B cell (primary cell): ENCODE results near the gene ZNF808. TPM values are rescaled to one million over a fixed set of nuclear protein-coding genes. Genes with fewer than 3 reads are reported as not detected.

Experiments
- ATAC-seq: fragments of 200-7000 bp; cut with Tn5 transposase; one replicate; pipeline ENCODE4 v1.10.0; 2021; ENCODE audit warnings: low read depth, mild to moderate bottlenecking, moderate number of reproducible peaks, moderate library complexity
- CTCF ChIA-PET: fragments of 350-600 bp; sonication (Branson Sonifier 250); formaldehyde crosslinking; loops from one replicate; lab custom pipeline; 2021; ENCODE audit warnings: antibody characterized with exemption, inconsistent platforms; lab: Charles Lee
- POLR2A ChIA-PET: fragments of 350-600 bp; sonication (Branson Sonifier 250); formaldehyde crosslinking; loops from one replicate; lab custom pipeline; 2021; ENCODE audit warnings: antibody characterized with exemption; lab: Charles Lee
- DNase-seq: peaks from one replicate; pipeline ENCODE4 v3.0.0; 2013
- H2AFZ ChIP-seq: 2 replicates; pipeline ENCODE4 v1.6.1; 2012; ENCODE audit warnings: mild to moderate bottlenecking, low read depth, low read length; ENCODE audit not compliant: insufficient read depth, poor library complexity, severe bottlenecking
- H3K27ac ChIP-seq, 2 donors: 1 replicate in 1 of 2; 2 replicates in 1 of 2; pipeline ENCODE4 v1.5.1; 2012 to 2013; ENCODE audit warnings: low read length in 2 of 2, mild to moderate bottlenecking in 2 of 2, moderate library complexity in 1 of 2
- H3K27me3 ChIP-seq, 4 experiments: fragments of 200-600 bp in 1 of 4; sonication (generic) in 1 of 4; replicated peaks in 1 of 4; 1 replicate in 2 of 4; 2 replicates in 2 of 4; pipeline versions ENCODE4 v1.6.1 to v1.7.0; 2013 to 2016; ENCODE audit warnings: low read length in 3 of 4, mild to moderate bottlenecking in 2 of 4, mixed read lengths in 1 of 4, moderate library complexity in 1 of 4; ENCODE audit not compliant: insufficient read depth in 4 of 4, control insufficient read depth in 3 of 4; ENCODE audit errors: control extremely low read depth in 1 of 4
- H3K36me3 ChIP-seq, 2 experiments: replicated peaks in 1 of 2; 1 replicate in 1 of 2; 2 replicates in 1 of 2; pipeline versions ENCODE4 v1.6.1 to v1.7.1; 2013; ENCODE audit warnings: low read length in 1 of 2; ENCODE audit not compliant: insufficient read depth in 2 of 2, control insufficient read depth in 1 of 2; ENCODE audit errors: control extremely low read depth in 1 of 2, extremely low read depth in 1 of 2
- H3K4me1 ChIP-seq, 2 donors: fragments of 200-600 bp in 1 of 2; sonication (generic) in 1 of 2; 1 replicate in 1 of 2; 2 replicates in 1 of 2; pipeline versions ENCODE4 v1.5.1 to v1.6.1; 2013 to 2017; ENCODE audit warnings: low read length in 2 of 2; ENCODE audit not compliant: control insufficient read depth in 2 of 2, insufficient read depth in 2 of 2
- H3K4me2 ChIP-seq: replicated peaks from 2 replicates; pipeline ENCODE3; 2012; ENCODE audit warnings: mild to moderate bottlenecking, low read depth, low read length; ENCODE audit not compliant: poor library complexity, severe bottlenecking
- H3K4me3 ChIP-seq, 5 experiments: fragments of 200-600 bp in 1 of 5; sonication (generic) in 1 of 5; 1 replicate in 3 of 5; 2 replicates in 2 of 5; pipeline versions ENCODE4 v1.5.1 to v1.7.0; 2011 to 2016; ENCODE audit warnings: low read length in 4 of 5, mild to moderate bottlenecking in 4 of 5, low read depth in 2 of 5, control low read depth in 1 of 5, moderate library complexity in 1 of 5; ENCODE audit not compliant: insufficient read depth in 1 of 5; ENCODE audit errors: control extremely low read depth in 1 of 5, extremely low read depth in 1 of 5
- H3K79me2 ChIP-seq: fragments of 200-600 bp; sonication (generic); one replicate; pipeline ENCODE4 v1.6.0; 2016; ENCODE audit warnings: low read length; ENCODE audit not compliant: control insufficient read depth, insufficient read depth
- H3K9ac ChIP-seq: fragments of 200-600 bp; sonication (generic); 2 replicates; pipeline ENCODE4 v1.6.1; 2017; ENCODE audit warnings: mild to moderate bottlenecking, low read length, moderate library complexity
- H3K9me3 ChIP-seq, 3 donors: one replicate each; pipeline versions ENCODE4 v1.6.1 to v1.7.1; 2013; ENCODE audit warnings: low read length in 2 of 3; ENCODE audit not compliant: control insufficient read depth in 2 of 3, insufficient read depth in 1 of 3; ENCODE audit errors: control extremely low read depth in 1 of 3
- H4K20me1 ChIP-seq: 2 replicates; pipeline ENCODE4 v1.6.0; 2012; ENCODE audit warnings: mild to moderate bottlenecking, low read length; ENCODE audit not compliant: insufficient read depth, control insufficient read depth, poor library complexity, severe bottlenecking
- H3K27ac Mint-ChIP-seq: one replicate; pipeline ENCODE4 v1.8.0; 2021; ENCODE audit warnings: mixed read lengths
- H3K27me3 Mint-ChIP-seq: one replicate; pipeline ENCODE4 v1.8.0; 2021; ENCODE audit warnings: mixed read lengths
- H3K4me1 Mint-ChIP-seq: one replicate; pipeline ENCODE4 v1.8.0; 2021; ENCODE audit warnings: mixed read lengths
- H3K4me3 Mint-ChIP-seq: one replicate; pipeline ENCODE4 v1.8.0; 2021; ENCODE audit warnings: mixed read lengths
- H3K9me3 Mint-ChIP-seq: one replicate; pipeline ENCODE4 v1.8.0; 2022; ENCODE audit warnings: mixed read lengths; ENCODE audit not compliant: insufficient read depth
- EZH2 ChIP-seq: IDR thresholded peaks from 2 replicates; pipeline ENCODE4 v1.6.1; 2012; ENCODE audit warnings: borderline replicate concordance, low read depth, mild to moderate bottlenecking, moderate library complexity, low read length; ENCODE audit not compliant: insufficient read depth, poor library complexity, severe bottlenecking
- WGBS: methylation state at CpG from one replicate; pipeline ENCODE4 v1.1.5; 2013; ENCODE audit warnings: missing lambda C conversion rate; ENCODE audit not compliant: insufficient coverage; 5-methylcytosine and 5-hydroxymethylcytosine counted together
- intact Hi-C: fragments of 100-400 bp; cut with micrococcal nuclease; formaldehyde crosslinking; loops from one replicate; pipeline ENCODE4 v1.10.0; 2022
- polyA plus RNA-seq: library from polyadenylated mRNA; depleted of rRNA; stranded (reverse); fragments of >200 nt; gene quantifications from 2 replicates; pipeline ENCODE4 v1.2.3, GENCODE V29; 2012
- total RNA-seq, 2 donors: library from RNA; stranded (reverse); fragments of 120-200 nt in 1 of 2; gene quantifications; 1 replicate in 1 of 2; 2 replicates in 1 of 2; pipeline versions ENCODE4 v1.2.3 to v1.2.4, GENCODE V29; 2013 to 2022
- TF ChIP-seq, protein P1 (sequence below): fragments of 200-600 bp; IDR thresholded peaks from one replicate; pipeline ENCODE4 v1.8.0; 2022; ENCODE audit warnings: antibody characterized with exemption, mild to moderate bottlenecking

Gene ZNF808
- total and polyA plus RNA-seq, 2 donors (not counting 1 experiment from before 2014, with no cell fraction given) = 8.8 to 56.0 TPM

GRCh38 chr19:52570000-52570861 is 42.8 kb downstream of the ZNF808 start, which contains the start of gene ZNF701:
Gene ZNF701 (plus strand): TSS chr19:52570287. CDS start chr19:52574148, 3,861 bp downstream.
- POLR2A ChIA-PET = interaction anchor here (0.6 kb wide), 2 partner anchors 33 kb away, joined by 4 to 5 read pairs; no protein-coding TSS in a partner anchor
- peak within 1 kb of the TSS; percentile 84 to 98 (median 98) for H3K4me3 ChIP-seq

More at GRCh38 chr19:52570000-52570861, 42.8 kb downstream of the ZNF808 start, which contains the start of gene ZNF701:
- Histone ChIP-seq H3K79me2 (peaks cover 48% of the 10 kb centered on the region), H3K36me3 (peaks cover 3 to 28% of the 10 kb centered on the region in 2 experiments), H3K9me3 (peaks cover 1 to 40% (median 3%) of the 10 kb centered on the region in 3 donors), H3K4me1 (peaks cover 11 to 14% of the 10 kb centered on the region in 2 donors), H3K9ac (peak within 1 kb of the TSS; percentile 87), H3K27me3 (no peaks in the 10 kb centered on the region), H3K4me2 (peak within 1 kb of the TSS; percentile 99), H2AFZ (peak within 1 kb of the TSS; percentile 89), H3K27ac (peak within 1 kb of the TSS; percentile 77 to 87), H4K20me1 (no peaks in the 10 kb centered on the region)
- ATAC-seq = peak; percentile 99
- peak; percentile 96 for DNase-seq
- H3K27ac Mint-ChIP-seq = peak within 1 kb of the TSS; percentile 82
- peak within 1 kb of the TSS; percentile 87 for H3K4me3 Mint-ChIP-seq
- no peak for TF ChIP-seq EZH2
- TF ChIP-seq, protein P1, sequence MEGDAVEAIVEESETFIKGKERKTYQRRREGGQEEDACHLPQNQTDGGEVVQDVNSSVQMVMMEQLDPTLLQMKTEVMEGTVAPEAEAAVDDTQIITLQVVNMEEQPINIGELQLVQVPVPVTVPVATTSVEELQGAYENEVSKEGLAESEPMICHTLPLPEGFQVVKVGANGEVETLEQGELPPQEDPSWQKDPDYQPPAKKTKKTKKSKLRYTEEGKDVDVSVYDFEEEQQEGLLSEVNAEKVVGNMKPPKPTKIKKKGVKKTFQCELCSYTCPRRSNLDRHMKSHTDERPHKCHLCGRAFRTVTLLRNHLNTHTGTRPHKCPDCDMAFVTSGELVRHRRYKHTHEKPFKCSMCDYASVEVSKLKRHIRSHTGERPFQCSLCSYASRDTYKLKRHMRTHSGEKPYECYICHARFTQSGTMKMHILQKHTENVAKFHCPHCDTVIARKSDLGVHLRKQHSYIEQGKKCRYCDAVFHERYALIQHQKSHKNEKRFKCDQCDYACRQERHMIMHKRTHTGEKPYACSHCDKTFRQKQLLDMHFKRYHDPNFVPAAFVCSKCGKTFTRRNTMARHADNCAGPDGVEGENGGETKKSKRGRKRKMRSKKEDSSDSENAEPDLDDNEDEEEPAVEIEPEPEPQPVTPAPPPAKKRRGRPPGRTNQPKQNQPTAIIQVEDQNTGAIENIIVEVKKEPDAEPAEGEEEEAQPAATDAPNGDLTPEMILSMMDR = peak; percentile 45
- H3K27me3 Mint-ChIP-seq = no peaks in the 10 kb centered on the region
- H3K4me1 Mint-ChIP-seq = peaks cover 33% of the 10 kb centered on the region
- CTCF ChIA-PET = no interaction called here
- WGBS = under 1% methylated on average over 49 of the region's 57 CpGs
- H3K9me3 Mint-ChIP-seq = peaks cover 5% of the 10 kb centered on the region
- intact Hi-C loops = loop anchor here (1.0 kb wide), 8 partner anchors 31 to 763 kb away; partner anchors contain the start of genes ZNF600, ZNF766, ZNF808 and ZNF83
